ENCODE measurements around the gene CSGALNACT2.
"Not testable (repeated sequence)": the region's sequence is repeated elsewhere in the genome, so short reads cannot be mapped to it uniquely, and the experiment has no call there.

The CSGALNACT2 gene

DNA sequence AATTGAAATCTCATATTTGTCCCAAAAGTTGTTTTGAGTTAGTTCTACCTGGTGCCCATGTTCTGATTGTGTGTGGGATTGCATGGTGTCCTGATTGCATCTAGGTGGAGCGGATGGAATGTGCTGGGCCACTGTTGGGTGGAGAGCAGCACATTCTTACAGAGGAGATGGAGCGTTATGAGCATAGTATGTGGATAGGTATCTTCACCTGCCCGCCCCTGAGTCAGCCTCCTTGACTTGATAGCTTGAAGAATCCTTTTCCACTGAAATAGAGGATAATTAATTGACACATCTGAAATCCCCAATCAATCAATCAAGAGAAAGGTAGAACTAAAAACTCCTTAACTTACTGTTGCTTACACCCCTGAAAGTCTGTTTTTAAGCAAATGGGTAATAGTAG is 45.5 kb downstream of the CSGALNACT2 start:
- not testable (repeated sequence) for H3K36me3 ChIP-seq (ENCODE audit: control insufficient read depth, insufficient read depth, low read length); H3K27me3 ChIP-seq (ENCODE audit: control insufficient read depth, insufficient read depth, low read length); H3K4me1 ChIP-seq (ENCODE audit: control insufficient read depth, insufficient read depth, low read length); H3K9ac ChIP-seq (ENCODE audit: low read depth, low read length); H3K4me3 ChIP-seq (ENCODE audit: low read depth, low read length); H3K9me3 ChIP-seq (ENCODE audit: control insufficient read depth, insufficient read depth, low read length)

DNA sequence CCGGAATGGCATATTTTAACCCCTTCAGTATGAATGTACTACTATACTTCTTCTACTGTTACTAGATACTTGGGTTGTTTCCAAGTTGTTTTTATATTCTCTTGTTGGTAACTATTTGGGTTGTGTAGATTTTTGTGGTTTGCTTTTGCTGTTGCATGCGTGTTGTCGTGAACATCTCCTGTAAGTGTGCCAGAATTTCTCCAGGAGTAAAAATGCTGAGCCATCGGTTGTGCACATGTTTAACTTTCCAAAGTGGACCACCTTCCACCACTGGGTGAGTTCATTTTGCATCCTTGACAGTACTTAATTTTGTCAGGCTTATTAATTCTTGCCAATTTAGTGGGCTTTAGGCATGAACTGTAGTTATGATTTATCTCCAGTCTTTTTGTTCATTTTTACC is 47.9 kb downstream of the CSGALNACT2 start:
- H3K27me3 ChIP-seq (ENCODE audit: control insufficient read depth, insufficient read depth, low read length): no peaks in the 10 kb centered on the region
- no peak overlapping the region for H3K4me3 ChIP-seq (ENCODE audit: low read depth, low read length)
- H3K9ac ChIP-seq (ENCODE audit: low read depth, low read length): no peak overlapping the region
- H3K9me3 ChIP-seq (ENCODE audit: control insufficient read depth, insufficient read depth, low read length): no peaks in the 10 kb centered on the region
- no peaks in the 10 kb centered on the region for H3K36me3 ChIP-seq (ENCODE audit: control insufficient read depth, insufficient read depth, low read length)
- H3K4me1 ChIP-seq (ENCODE audit: control insufficient read depth, insufficient read depth, low read length): no peaks in the 10 kb centered on the region

DNA sequence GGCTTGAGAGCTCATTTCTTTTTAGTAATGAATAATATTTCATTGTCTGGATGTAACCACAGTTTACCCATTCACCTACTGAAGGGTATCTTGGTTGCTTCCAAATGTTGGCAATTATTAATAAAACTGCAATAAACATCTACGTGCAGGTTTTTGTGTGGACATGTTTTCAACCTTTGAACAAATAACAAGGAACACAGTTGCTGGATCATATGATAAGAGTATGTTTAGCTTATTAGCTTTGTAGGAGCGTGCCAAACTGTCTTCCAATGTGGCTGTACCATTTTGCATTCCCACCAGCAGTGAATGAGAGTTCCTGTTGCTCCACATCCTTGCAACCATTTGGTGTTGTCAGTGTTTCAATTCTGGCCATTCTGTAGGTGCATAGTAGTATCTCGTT is 49.0 kb downstream of the CSGALNACT2 start:
- Histone ChIP-seq H3K9me3 (ENCODE audit: control insufficient read depth, insufficient read depth, low read length) (no peaks in the 10 kb centered on the region), H3K36me3 (ENCODE audit: control insufficient read depth, insufficient read depth, low read length) (no peaks in the 10 kb centered on the region), H3K27me3 (ENCODE audit: control insufficient read depth, insufficient read depth, low read length) (no peaks in the 10 kb centered on the region), H3K4me3 (ENCODE audit: low read depth, low read length) (no peak overlapping the region), H3K9ac (ENCODE audit: low read depth, low read length) (no peak overlapping the region), H3K4me1 (ENCODE audit: control insufficient read depth, insufficient read depth, low read length) (no peaks in the 10 kb centered on the region)

DNA sequence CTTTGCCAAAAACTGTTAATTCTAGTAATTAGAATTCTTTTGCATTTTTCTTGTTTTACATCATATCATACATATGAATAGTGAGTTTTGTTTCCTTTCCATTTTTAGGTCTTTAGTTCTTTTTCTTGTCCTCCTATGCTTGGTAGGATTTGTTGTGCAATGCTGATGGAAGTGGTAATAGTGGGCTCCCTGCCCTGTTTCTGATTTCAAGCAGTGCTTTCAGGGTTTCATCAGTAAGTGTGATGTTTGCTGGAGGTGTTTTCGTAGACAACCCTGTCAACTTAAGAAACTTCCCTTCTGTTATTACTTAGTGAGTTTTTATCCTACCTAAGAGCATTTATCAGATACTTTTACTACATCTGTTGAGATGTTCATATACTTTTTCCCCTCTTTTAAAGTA is 50.5 kb downstream of the CSGALNACT2 start:
- H3K27me3 ChIP-seq (ENCODE audit: control insufficient read depth, insufficient read depth, low read length): no peaks in the 10 kb centered on the region
- H3K9me3 ChIP-seq (ENCODE audit: control insufficient read depth, insufficient read depth, low read length): no peaks in the 10 kb centered on the region
- no peak overlapping the region for H3K9ac ChIP-seq (ENCODE audit: low read depth, low read length)
- no peak overlapping the region for H3K4me3 ChIP-seq (ENCODE audit: low read depth, low read length)
- no peaks in the 10 kb centered on the region for H3K4me1 ChIP-seq (ENCODE audit: control insufficient read depth, insufficient read depth, low read length)
- no peaks in the 10 kb centered on the region for H3K36me3 ChIP-seq (ENCODE audit: control insufficient read depth, insufficient read depth, low read length)

- Histone ChIP-seq H3K4me3 (ENCODE audit: low read depth, low read length) (no peak overlapping the region), H3K36me3 (ENCODE audit: control insufficient read depth, insufficient read depth, low read length) (no peaks in the 10 kb centered on the region), H3K9ac (ENCODE audit: low read depth, low read length) (no peak overlapping the region), H3K4me1 (ENCODE audit: control insufficient read depth, insufficient read depth, low read length) (no peaks in the 10 kb centered on the region), H3K27me3 (ENCODE audit: control insufficient read depth, insufficient read depth, low read length) (no peaks in the 10 kb centered on the region), H3K9me3 (ENCODE audit: control insufficient read depth, insufficient read depth, low read length) (no peaks in the 10 kb centered on the region)
Measured at GRCh38 chr10:43190289-43190688, 52.0 kb downstream of the CSGALNACT2 start.

GRCh38 chr10:43190775-43191174 is 52.5 kb downstream of the CSGALNACT2 start:
- no peaks in the 10 kb centered on the region for H3K9me3 ChIP-seq (ENCODE audit: control insufficient read depth, insufficient read depth, low read length)
- no peak overlapping the region for H3K4me3 ChIP-seq (ENCODE audit: low read depth, low read length)
- no peak overlapping the region for H3K9ac ChIP-seq (ENCODE audit: low read depth, low read length)
- no peaks in the 10 kb centered on the region for H3K4me1 ChIP-seq (ENCODE audit: control insufficient read depth, insufficient read depth, low read length)
- peaks cover 2% of the 10 kb centered on the region for H3K36me3 ChIP-seq (ENCODE audit: control insufficient read depth, insufficient read depth, low read length)
- H3K27me3 ChIP-seq (ENCODE audit: control insufficient read depth, insufficient read depth, low read length): no peaks in the 10 kb centered on the region

DNA sequence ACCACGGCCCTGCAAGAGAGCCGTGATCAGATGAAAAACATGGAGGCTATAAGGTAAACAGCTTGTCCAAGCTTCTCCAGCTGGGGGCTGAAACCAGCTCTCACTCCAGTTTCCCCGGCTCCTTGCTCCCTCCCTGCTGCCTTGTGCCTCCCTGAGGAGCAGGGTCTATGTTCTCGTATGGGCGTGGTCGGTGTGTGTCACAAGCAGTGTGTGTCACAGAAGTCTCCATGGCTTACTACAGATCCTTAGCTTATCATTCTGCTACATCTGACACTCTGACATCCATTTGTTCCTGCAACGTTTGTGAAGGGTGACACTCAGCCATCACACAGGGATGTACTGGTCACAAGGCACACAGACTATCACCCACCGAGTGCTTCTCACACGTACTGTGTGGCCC is 54.6 kb downstream of the CSGALNACT2 start:
- peaks cover 22% of the 10 kb centered on the region for H3K36me3 ChIP-seq (ENCODE audit: control insufficient read depth, insufficient read depth, low read length)
- no peaks in the 10 kb centered on the region for H3K27me3 ChIP-seq (ENCODE audit: control insufficient read depth, insufficient read depth, low read length)
- no peak overlapping the region for H3K4me3 ChIP-seq (ENCODE audit: low read depth, low read length)
- no peak overlapping the region for H3K9ac ChIP-seq (ENCODE audit: low read depth, low read length)
- no peaks in the 10 kb centered on the region for H3K9me3 ChIP-seq (ENCODE audit: control insufficient read depth, insufficient read depth, low read length)
- H3K4me1 ChIP-seq (ENCODE audit: control insufficient read depth, insufficient read depth, low read length): no peaks in the 10 kb centered on the region

DNA sequence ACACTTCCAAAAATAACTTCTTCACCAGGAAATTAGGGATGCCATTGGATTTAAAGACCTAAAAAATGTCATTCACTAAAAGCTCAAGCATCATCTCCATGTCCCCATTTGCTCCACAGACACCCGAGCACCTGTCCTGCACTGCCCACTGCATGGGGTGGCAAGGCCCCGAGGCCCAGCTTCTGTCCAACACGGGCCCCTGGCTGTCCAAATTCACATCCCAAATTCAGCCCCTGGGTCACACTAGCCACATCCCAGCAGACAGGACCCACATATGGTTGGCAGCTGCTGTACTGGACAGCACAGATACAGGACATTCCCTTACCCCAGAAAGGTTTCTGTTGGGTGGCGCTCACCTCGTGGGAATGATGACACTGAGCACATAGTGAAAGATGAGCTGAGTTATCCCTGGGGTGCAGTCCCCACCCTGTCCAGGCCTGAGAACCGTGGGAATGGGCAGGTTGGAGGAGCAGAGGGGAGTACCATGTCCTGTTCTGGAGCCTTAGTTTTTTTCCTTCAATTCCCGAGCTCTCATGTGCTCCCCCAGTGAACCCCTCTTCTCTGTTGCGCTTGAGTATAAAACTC is 55.3 kb downstream of the CSGALNACT2 start:
- Histone ChIP-seq H3K4me3 (ENCODE audit: low read depth, low read length) (no peak overlapping the region), H3K27me3 (ENCODE audit: control insufficient read depth, insufficient read depth, low read length) (no peaks in the 10 kb centered on the region), H3K9me3 (ENCODE audit: control insufficient read depth, insufficient read depth, low read length) (no peaks in the 10 kb centered on the region), H3K9ac (ENCODE audit: low read depth, low read length) (no peak overlapping the region), H3K36me3 (ENCODE audit: control insufficient read depth, insufficient read depth, low read length) (peaks cover 29% of the 10 kb centered on the region), H3K4me1 (ENCODE audit: control insufficient read depth, insufficient read depth, low read length) (no peaks in the 10 kb centered on the region)

GRCh38 chr10:43194266-43194665 is 56.0 kb downstream of the CSGALNACT2 start:
- no peaks in the 10 kb centered on the region for H3K27me3 ChIP-seq (ENCODE audit: control insufficient read depth, insufficient read depth, low read length)
- H3K4me1 ChIP-seq (ENCODE audit: control insufficient read depth, insufficient read depth, low read length): no peaks in the 10 kb centered on the region
- H3K9ac ChIP-seq (ENCODE audit: low read depth, low read length): no peak overlapping the region
- peaks cover 35% of the 10 kb centered on the region for H3K36me3 ChIP-seq (ENCODE audit: control insufficient read depth, insufficient read depth, low read length)
- no peak overlapping the region for H3K4me3 ChIP-seq (ENCODE audit: low read depth, low read length)
- H3K9me3 ChIP-seq (ENCODE audit: control insufficient read depth, insufficient read depth, low read length): no peaks in the 10 kb centered on the region

- H3K36me3 ChIP-seq (ENCODE audit: control insufficient read depth, insufficient read depth, low read length): peaks cover 41% of the 10 kb centered on the region
- H3K27me3 ChIP-seq (ENCODE audit: control insufficient read depth, insufficient read depth, low read length): no peaks in the 10 kb centered on the region
- no peaks in the 10 kb centered on the region for H3K9me3 ChIP-seq (ENCODE audit: control insufficient read depth, insufficient read depth, low read length)
- no peak overlapping the region for H3K4me3 ChIP-seq (ENCODE audit: low read depth, low read length)
- no peak overlapping the region for H3K9ac ChIP-seq (ENCODE audit: low read depth, low read length)
- H3K4me1 ChIP-seq (ENCODE audit: control insufficient read depth, insufficient read depth, low read length): no peaks in the 10 kb centered on the region
Measured at GRCh38 chr10:43194859-43195258, 56.6 kb downstream of the CSGALNACT2 start.

GRCh38 chr10:43195557-43195956 is 57.3 kb downstream of the CSGALNACT2 start:
- H3K36me3 ChIP-seq (ENCODE audit: control insufficient read depth, insufficient read depth, low read length): peaks cover 48% of the 10 kb centered on the region
- H3K9ac ChIP-seq (ENCODE audit: low read depth, low read length): no peak overlapping the region
- no peaks in the 10 kb centered on the region for H3K4me1 ChIP-seq (ENCODE audit: control insufficient read depth, insufficient read depth, low read length)
- H3K4me3 ChIP-seq (ENCODE audit: low read depth, low read length): no peak overlapping the region
- no peaks in the 10 kb centered on the region for H3K9me3 ChIP-seq (ENCODE audit: control insufficient read depth, insufficient read depth, low read length)
- H3K27me3 ChIP-seq (ENCODE audit: control insufficient read depth, insufficient read depth, low read length): no peaks in the 10 kb centered on the region

GRCh38 chr10:43196131-43196980 is 58.1 kb downstream of the CSGALNACT2 start:
- Histone ChIP-seq H3K9me3 (ENCODE audit: control insufficient read depth, insufficient read depth, low read length) (no peaks in the 10 kb centered on the region), H3K27me3 (ENCODE audit: control insufficient read depth, insufficient read depth, low read length) (no peaks in the 10 kb centered on the region), H3K4me1 (ENCODE audit: control insufficient read depth, insufficient read depth, low read length) (no peaks in the 10 kb centered on the region), H3K36me3 (ENCODE audit: control insufficient read depth, insufficient read depth, low read length) (peaks cover 52% of the 10 kb centered on the region), H3K9ac (ENCODE audit: low read depth, low read length) (no peak overlapping the region), H3K4me3 (ENCODE audit: low read depth, low read length) (no peak overlapping the region)
